HG03460 (cell line): ENCODE measurements around the gene PSMG4.

Source experiments
- ATAC-seq: cut with Tn5 transposase; IDR thresholded peaks from one replicate; pipeline ENCODE4 v1.9.1; 2021; ENCODE audit not compliant: unreplicated experiment

Gene PSMG4

DNA sequence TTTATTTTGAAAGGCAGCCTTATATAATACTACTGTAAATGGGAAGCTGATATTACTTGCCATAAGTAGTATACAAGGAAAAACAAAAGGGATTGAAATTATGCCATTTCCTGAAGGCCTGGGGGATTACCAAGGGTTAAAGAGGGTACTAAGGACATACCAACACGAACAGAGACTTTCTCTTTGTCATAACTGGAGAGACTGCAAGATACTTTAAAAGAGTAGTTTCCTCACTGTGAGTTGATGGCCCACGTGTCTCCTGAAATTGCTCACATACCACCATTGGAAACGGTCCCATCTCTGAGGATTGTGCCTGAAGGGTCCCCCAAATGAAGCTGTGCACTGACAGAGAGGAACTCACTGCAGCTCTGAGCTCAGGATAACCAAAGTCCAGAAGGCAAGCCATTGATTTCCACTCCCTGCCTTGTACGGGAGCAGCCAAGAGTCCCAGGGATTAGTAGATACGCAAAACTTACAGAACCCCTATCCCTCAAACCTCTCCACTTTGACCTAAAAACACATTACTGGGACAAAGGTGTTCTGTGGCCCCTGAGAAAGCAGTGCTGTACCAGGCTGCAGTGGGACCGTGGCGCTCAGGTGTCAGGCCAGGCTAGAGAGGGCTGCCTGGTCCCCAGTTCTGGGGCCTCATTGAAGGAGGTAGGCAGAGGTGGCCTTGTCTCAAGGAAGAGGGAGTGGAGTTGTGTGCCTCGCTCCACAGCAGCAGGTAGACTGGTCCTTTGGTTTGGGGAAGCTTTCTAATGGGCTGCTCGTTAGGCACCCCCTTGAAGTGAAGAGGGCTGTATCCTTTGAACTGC, 15.2 kb downstream of the PSMG4 start:
- ATAC-seq, result no peak

- no peak for ATAC-seq
Observed at GRCh38 chr6:3276174-3277167, 17.7 kb downstream of the PSMG4 start.

- ATAC-seq, result no peak
Observed at GRCh38 chr6:3277251-3277650, 18.5 kb downstream of the PSMG4 start.

- no peak for ATAC-seq
Observed at GRCh38 chr6:3277851-3278416, 19.2 kb downstream of the PSMG4 start.

- no peak for ATAC-seq
Observed at GRCh38 chr6:3278691-3279090, 19.9 kb downstream of the PSMG4 start.

GRCh38 chr6:3280091-3280490, 21.3 kb downstream of the PSMG4 start:
- no peak for ATAC-seq

GRCh38 chr6:3280866-3281465, 22.2 kb downstream of the PSMG4 start:
- no peak for ATAC-seq

- ATAC-seq, result no peak
Observed at GRCh38 chr6:3281631-3282475, 23.1 kb downstream of the PSMG4 start.

- no peak for ATAC-seq
Observed at GRCh38 chr6:3282476-3283236, 23.9 kb downstream of the PSMG4 start.

DNA sequence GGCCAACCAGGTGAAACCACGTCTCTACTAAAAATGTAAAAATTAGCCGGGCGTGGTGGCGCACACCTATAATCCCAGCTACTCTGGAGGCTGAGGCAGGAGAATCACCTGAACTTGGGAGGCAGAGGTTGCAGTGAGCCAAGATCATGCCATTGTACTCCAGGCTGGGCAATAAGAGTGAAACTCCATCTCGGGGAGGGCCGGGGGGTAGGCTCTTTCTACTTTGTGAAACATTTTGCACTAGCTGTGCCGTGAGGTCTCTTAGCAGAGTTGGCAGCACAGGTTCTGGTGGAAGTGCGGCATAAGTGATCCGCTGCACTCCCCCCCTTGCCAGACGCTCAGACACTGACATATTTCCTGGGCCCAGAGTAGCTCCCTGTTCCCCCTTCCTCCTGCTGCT, 24.5 kb downstream of the PSMG4 start:
- no peak for ATAC-seq

DNA sequence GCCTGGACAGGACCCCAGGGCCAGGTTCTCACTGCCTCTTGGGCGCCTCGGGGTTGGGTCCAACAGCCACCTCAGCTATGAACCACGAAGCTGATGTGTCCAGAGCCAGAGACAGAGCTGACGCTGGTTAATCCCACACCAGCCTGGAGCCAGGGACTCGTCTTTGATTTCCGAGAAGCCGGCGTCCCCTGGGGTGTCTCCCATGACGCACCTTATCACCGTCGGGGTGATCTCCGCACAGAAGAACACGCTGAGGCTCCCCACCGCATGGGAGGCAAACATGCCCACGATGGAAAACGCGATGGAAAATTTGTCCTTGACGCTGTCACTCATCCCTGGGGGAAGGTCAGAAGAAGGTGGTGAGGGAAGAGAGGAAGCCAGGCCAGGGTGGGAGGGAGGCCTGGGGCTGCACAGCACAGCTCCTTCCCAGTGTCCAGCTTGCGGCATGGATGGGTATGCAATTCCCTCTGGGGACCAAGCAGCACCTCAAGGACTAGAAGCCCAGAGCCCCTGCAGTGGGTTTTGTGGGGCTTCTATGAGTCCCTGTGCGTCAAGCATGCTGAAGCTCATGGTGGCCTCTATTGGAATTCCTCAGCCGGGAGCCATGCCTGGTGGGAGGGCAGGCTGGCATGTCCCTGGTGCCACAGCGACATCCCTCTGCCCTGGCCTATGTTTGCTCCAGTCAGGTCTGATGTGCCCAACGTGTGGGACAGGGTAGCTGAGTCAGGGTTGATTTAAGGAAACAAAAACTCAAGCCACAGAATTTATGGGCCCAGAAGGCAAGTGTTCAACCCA, 25.1 kb downstream of the PSMG4 start:
- ATAC-seq, result no peak

DNA sequence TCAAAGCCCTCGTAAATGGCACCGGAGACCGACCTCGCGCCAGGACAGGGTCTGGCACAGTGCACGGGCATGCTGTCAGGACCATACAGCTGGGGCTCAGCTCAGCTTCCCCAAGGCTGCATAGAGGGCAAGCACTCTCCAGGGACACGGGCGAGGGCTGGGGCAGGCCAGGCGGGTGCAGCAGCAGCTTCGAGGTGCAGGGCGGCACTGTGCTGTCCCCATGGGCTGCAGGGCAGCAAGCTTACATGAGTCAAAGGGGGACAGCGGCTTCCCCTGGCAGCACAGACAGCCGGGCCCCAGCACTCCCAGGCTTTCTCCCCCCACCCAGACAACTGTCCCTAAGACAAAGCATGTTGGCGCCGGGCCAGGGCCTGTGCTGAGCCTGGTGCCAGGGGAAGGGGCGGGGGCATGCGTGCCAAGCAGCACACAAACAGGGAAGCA, 25.7 kb downstream of the PSMG4 start:
- no peak for ATAC-seq

- ATAC-seq, result no peak
Observed at GRCh38 chr6:3285049-3285639, 26.4 kb downstream of the PSMG4 start.

DNA sequence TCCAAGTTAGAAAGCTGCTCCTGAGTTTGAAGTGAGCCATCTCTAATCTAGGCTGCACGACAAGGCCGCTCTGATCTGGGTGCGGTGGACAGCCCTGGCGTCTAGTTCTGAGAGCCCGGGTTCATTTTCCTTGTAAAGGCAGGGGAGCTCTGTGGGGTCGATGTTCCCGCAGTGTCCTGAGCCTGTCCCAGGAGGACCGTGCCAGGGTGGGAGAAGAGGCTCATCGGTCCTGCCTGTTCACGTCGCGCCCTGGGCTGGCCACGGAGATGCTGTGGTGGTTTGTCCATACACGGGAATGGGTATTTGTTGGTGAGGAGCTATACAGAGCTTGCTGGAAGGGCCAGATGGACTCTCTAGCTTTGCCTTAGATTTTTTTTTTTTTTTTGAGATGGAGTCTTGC, 27.0 kb downstream of the PSMG4 start:
- no peak for ATAC-seq

- ATAC-seq, result no peak
Observed at GRCh38 chr6:3286641-3287171, 28.0 kb downstream of the PSMG4 start.

DNA sequence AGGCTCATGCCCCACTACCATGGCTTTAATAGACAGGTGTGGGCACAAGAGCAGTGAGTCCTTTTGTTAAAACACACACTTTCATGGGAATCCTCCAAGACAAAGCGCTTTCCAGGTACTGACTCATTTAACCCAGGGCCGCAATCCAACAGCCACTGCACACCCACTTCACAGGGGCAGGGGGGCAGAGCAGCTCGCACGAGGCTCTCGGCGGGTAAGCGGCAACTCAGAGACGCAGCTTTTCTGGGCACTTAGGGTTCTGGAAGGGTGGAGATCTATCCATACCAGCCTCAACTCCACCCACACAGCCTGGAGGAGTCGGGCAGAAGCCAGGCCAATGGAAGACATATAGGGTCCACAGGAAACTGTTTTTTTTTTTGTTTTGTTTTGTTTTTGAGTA, 28.6 kb downstream of the PSMG4 start:
- ATAC-seq, result no peak

DNA sequence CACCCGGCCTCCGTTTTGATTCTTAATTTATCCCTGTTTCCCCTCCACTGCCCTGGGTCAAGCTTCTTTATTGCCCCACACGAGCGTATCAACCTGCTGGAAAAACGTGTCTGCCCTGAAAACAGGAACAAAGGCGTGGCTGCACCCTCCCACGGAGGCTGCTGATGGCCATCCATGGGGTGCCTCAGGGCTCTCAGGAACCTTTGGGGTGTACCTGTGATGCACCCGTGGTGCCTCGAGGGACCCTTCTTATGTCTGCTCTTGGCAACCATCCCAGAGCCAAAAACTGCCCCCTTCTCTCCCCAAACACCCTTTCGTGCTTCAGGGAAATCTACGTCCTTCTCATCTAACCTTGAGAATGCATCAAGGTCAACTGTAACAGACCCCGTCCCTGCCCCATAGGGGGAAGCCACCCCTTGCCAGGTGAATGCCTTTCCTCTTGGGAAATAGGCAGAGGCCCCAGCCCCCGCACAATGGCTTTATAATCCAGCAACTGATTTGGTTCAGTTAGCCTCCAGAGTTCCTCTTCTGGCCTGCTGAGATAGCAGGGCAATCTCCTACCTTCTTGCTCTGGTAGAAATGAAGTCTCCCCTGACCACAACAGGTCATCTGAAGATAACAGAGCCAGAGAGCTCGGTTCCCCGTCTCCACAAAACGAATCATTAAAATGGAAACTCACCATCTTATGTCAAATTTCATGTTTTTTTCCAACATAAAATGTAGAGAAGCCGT, 29.4 kb downstream of the PSMG4 start:
- no peak for ATAC-seq
